Breast epithelium (tissue), 4 donors: ENCODE measurements around the gene DCTN5. TPM values are rescaled to one million over a fixed set of nuclear protein-coding genes. Genes with fewer than 3 reads are reported as not detected.
"Not testable (repeated sequence)": the region's sequence is repeated elsewhere in the genome, so short reads cannot be mapped to it uniquely, and the experiment has no call there.

Experiments
- DNase-seq, 2 donors: peaks; one replicate each; pipeline ENCODE4 v3.0.0-alpha.2; 2019; ENCODE audit warnings: low spot score in 2 of 2
- H3K27ac ChIP-seq, 2 donors: fragments of 200-600 bp; sonication (generic) in 1 of 2; one replicate each; pipeline ENCODE4 v1.5.1; 2016 to 2019; ENCODE audit warnings: mild to moderate bottlenecking in 1 of 2
- H3K27me3 ChIP-seq, 2 donors: fragments of 200-600 bp; sonication (generic) in 1 of 2; one replicate each; pipeline versions ENCODE4 v1.5.1 to v1.6.0; 2017 to 2019; ENCODE audit warnings: control low read depth in 1 of 2, mild to moderate bottlenecking in 1 of 2
- H3K36me3 ChIP-seq: fragments of 200-600 bp; one replicate; pipeline ENCODE4 v1.5.1; 2019
- H3K4me1 ChIP-seq, 2 donors: fragments of 200-600 bp; sonication (generic); one replicate each; pipeline ENCODE4 v1.5.1; 2016 to 2019; ENCODE audit warnings: control low read depth in 1 of 2
- H3K4me3 ChIP-seq, 3 donors: fragments of 200-600 bp; sonication (generic); 1 replicate in 2 of 3; 2 replicates in 1 of 3; pipeline ENCODE4 v1.5.1; 2016 to 2019; ENCODE audit warnings: mild to moderate bottlenecking in 3 of 3, moderate library complexity in 2 of 3
- H3K9me3 ChIP-seq, 2 donors: fragments of 200-600 bp; sonication (generic) in 1 of 2; one replicate each; pipeline ENCODE4 v1.5.1; 2016 to 2019; ENCODE audit warnings: control low read depth in 1 of 2
- POLR2A ChIP-seq: fragments of 450-650 bp; IDR thresholded peaks from one replicate; pipeline ENCODE4 v1.6.1; 2016; ENCODE audit warnings: antibody characterized with exemption, mild to moderate bottlenecking, moderate library complexity
- POLR2AphosphoS5 ChIP-seq, 3 donors: sonication (generic); formaldehyde crosslinking; IDR thresholded peaks; one replicate each; pipeline ENCODE4 v1.6.1; 2017; ENCODE audit warnings: antibody characterized with exemption in 3 of 3
- intact Hi-C: fragments of 100-400 bp; cut with DNase I; formaldehyde crosslinking; loops from one replicate; pipeline ENCODE4 v1.15.1; 2023; ENCODE audit warnings: low total_unique reads
- total RNA-seq, 3 donors: library from RNA; depleted of rRNA; stranded (reverse); fragments of >200 nt; gene quantifications; one replicate each; pipeline ENCODE4 v1.1.0, GENCODE V29; 2016
- TF ChIP-seq, protein P1 (sequence below), 3 donors: fragments of 450-650 bp; IDR thresholded peaks; one replicate each; pipeline ENCODE4 v1.5.1; 2016 to 2017; ENCODE audit warnings: antibody characterized with exemption in 3 of 3, mild to moderate bottlenecking in 3 of 3, moderate library complexity in 3 of 3

The DCTN5 gene
- total RNA-seq, 3 donors from 2014 or later: 29.5 to 41.8 (median 41.3) TPM

DNA sequence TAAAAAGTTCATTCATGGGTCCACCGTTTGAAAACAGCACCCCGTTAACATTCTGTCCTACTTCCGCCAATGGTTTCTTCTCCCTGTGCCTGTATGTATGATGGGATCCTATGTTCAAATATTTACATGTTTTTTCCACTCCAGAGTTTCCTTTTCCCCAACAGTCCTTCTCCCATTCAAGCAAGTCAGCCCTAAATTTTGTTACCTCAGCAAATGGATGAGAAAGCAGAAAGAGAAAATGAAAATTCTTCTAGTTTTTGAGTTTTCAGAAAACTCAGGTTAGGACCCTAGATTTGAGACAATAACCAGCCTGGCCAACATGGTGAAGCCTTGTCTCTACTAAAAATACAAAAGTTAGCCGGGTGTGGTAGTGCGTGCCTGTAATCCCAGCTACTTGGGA is 75.2 kb downstream of the DCTN5 start:
- H3K27ac ChIP-seq: no peak overlapping the region
- peaks cover 7 to 33% of the 10 kb centered on the region in 2 donors for H3K27me3 ChIP-seq
- DNase-seq: no peak
- TF ChIP-seq POLR2AphosphoS5 (IDR thresholded peaks at IDR 0.05) (no peak), POLR2A (no peak)
- TF ChIP-seq, protein P1, sequence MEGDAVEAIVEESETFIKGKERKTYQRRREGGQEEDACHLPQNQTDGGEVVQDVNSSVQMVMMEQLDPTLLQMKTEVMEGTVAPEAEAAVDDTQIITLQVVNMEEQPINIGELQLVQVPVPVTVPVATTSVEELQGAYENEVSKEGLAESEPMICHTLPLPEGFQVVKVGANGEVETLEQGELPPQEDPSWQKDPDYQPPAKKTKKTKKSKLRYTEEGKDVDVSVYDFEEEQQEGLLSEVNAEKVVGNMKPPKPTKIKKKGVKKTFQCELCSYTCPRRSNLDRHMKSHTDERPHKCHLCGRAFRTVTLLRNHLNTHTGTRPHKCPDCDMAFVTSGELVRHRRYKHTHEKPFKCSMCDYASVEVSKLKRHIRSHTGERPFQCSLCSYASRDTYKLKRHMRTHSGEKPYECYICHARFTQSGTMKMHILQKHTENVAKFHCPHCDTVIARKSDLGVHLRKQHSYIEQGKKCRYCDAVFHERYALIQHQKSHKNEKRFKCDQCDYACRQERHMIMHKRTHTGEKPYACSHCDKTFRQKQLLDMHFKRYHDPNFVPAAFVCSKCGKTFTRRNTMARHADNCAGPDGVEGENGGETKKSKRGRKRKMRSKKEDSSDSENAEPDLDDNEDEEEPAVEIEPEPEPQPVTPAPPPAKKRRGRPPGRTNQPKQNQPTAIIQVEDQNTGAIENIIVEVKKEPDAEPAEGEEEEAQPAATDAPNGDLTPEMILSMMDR (IDR thresholded peaks at IDR 0.05): no peak
- H3K36me3 ChIP-seq: no peaks in the 10 kb centered on the region
- intact Hi-C loops: loop anchor here (5.0 kb wide), 1 partner anchor 236 kb away; no protein-coding TSS in a partner anchor
- no peaks in the 10 kb centered on the region for H3K9me3 ChIP-seq
- no peaks in the 10 kb centered on the region for H3K4me1 ChIP-seq
- no peak overlapping the region for H3K4me3 ChIP-seq

DNA sequence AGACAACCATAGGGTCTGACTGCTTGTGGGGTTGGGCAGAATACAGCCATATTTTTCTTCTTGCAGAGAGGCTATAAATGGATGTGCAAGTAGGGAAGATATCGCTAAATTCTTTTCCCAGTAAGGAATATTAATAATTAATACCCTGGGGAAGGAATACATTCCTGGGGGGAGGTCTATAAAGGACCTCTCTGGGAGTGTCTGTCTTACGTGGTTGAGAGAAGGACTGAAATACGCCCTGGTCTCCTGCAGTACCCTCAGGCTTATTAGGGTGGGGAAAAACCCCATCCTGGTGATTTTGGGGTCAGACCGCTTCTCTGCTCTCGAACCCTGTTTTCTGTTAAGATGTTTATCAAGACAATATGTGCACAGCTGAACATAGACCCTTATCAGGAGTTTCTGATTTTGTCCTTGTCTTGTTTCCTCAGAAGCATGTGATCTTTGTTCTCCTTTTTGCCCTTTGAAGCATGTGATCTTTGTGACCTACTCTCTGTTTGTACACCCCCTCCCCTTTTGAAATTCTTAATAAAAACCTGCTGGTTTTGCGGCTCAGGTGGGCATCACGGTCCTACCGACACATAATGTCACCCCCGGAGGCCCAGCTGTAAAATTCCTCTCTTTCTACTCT is 81.5 kb downstream of the DCTN5 start:
- intact Hi-C loops, H3K9me3 ChIP-seq, H3K27ac ChIP-seq, H3K36me3 ChIP-seq, H3K27me3 ChIP-seq, H3K4me3 ChIP-seq, H3K4me1 ChIP-seq, DNase-seq: not testable (repeated sequence)

DNA sequence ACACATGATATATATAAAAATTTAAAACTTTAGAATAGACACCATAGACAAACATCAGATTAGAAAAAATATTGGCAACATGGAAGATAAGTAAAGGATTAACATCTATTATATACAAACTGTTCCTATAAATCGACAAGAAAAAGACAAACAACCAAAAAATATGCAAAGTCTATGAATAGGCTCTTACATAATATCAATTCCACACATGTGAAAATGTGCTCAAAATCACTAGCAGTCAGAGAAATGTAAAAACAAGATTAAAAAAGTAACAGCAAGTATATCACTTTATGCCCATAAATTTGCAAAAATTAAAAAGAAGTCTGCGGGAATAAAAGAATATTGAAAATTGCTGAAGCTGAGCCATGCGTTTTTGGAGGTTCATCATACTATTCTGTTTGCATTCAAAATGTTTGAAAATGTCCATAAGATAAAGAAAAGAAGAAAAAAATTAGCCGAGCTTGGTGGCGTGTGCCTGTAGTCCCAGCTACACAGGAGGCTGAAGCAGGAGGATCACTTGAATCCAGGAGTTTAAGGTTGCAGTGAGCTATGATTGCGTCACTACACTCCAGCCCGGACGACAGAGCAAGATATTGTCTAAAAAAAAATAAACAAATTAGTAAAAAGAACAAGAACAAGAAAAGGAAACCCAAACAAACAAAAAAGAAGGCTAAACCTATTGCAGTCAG is 83.0 kb downstream of the DCTN5 start:
- Histone ChIP-seq H3K9me3 (peaks cover 0 to 5% of the 10 kb centered on the region in 2 donors), H3K4me3 (no peak overlapping the region), H3K27ac (no peak overlapping the region), H3K4me1 (no peaks in the 10 kb centered on the region), H3K36me3 (no peaks in the 10 kb centered on the region), H3K27me3 (no peaks in the 10 kb centered on the region)
- no peak for DNase-seq
- intact Hi-C loops: no loop called here
- TF ChIP-seq, protein P1 (IDR thresholded peaks at IDR 0.05): no peak
- TF ChIP-seq POLR2A (no peak), POLR2AphosphoS5 (IDR thresholded peaks at IDR 0.05) (no peak)

DNA sequence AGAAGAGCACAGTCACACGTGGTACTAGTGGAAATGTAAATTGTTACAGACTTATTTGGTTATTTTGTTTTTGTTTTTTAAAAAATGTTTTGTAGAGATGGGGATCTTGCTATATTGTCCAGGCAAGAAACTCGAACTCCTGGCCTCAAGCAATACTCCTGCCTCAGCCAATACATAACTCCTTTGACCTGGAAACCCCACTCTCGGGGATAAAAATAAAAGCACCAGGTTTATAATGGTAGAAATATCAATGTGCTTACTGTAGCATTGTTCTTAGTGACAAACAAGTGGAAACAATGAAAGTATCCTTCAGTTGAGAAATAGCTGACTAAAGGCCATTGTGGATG is 83.5 kb downstream of the DCTN5 start:
- Histone ChIP-seq H3K36me3 (no peaks in the 10 kb centered on the region), H3K9me3 (peaks cover 0 to 5% of the 10 kb centered on the region in 2 donors), H3K27me3 (no peaks in the 10 kb centered on the region), H3K4me3 (no peak overlapping the region), H3K4me1 (no peaks in the 10 kb centered on the region), H3K27ac (no peak overlapping the region)
- intact Hi-C loops: no loop called here
- DNase-seq: no peak
- TF ChIP-seq POLR2A (no peak), POLR2AphosphoS5 (IDR thresholded peaks at IDR 0.05) (no peak)
- TF ChIP-seq, protein P1 (IDR thresholded peaks at IDR 0.05): no peak

DNA sequence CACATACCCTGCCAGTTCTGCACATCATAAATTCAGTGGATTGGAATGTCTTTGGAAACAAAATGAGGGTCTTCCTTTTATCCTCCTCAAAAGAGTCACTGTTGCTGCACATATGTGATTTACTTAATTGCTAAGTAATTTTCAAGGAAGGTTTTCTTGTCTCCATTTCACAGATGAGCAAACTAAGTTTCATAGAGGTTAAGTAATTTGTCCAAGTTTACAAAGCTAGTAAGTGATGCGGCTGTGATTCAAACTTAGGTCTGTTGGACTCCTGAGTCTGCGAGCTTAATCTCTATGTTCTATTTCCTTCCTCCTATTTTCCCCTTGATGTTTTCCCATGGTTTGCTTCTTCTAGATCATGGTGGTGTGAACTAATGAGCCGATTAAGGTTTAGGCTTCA is 85.4 kb downstream of the DCTN5 start:
- no peaks in the 10 kb centered on the region for H3K36me3 ChIP-seq
- intact Hi-C loops: no loop called here
- no peaks in the 10 kb centered on the region for H3K4me1 ChIP-seq
- no peak overlapping the region for H3K4me3 ChIP-seq
- H3K27me3 ChIP-seq: no peaks in the 10 kb centered on the region
- TF ChIP-seq, protein P1 (IDR thresholded peaks at IDR 0.05): no peak
- TF ChIP-seq POLR2A (no peak), POLR2AphosphoS5 (IDR thresholded peaks at IDR 0.05) (no peak)
- no peak for DNase-seq
- H3K9me3 ChIP-seq: peaks cover 0 to 5% of the 10 kb centered on the region in 2 donors
- no peak overlapping the region for H3K27ac ChIP-seq

Other genes starting within 250 kb of the DCTN5 start
- gene COG7, start 188.3 kb upstream of the DCTN5 start, total RNA-seq: 10 to 100 TPM; 12.8 to 31.6 (median 29.2) TPM
- 10 to 100 TPM; 42.9 to 72.0 (median 61.9) TPM for gene GGA2, start 131.0 kb upstream of the DCTN5 start, total RNA-seq
- 10 to 100 TPM; 22.4 to 25.9 (median 25.0) TPM for gene EARS2, start 84.1 kb upstream of the DCTN5 start, total RNA-seq
- gene UBFD1, start 83.7 kb upstream of the DCTN5 start, total RNA-seq: 10 to 100 TPM; 59.0 to 90.6 (median 65.2) TPM
- gene NDUFAB1, start 45.1 kb upstream of the DCTN5 start, total RNA-seq: 10 to 100 TPM; 59.4 to 75.1 (median 64.6) TPM
- 10 to 100 TPM; 10.4 to 18.6 (median 10.5) TPM for gene PALB2, start 156 bp upstream of the DCTN5 start, total RNA-seq
- gene PLK1, start 37.4 kb downstream of the DCTN5 start, total RNA-seq: 1 to 10 TPM in 2 of 3 donors, under 1 TPM in 1; 0.66 to 4.3 (median 1.3) TPM
- under 1 TPM in 1 of 3 donors, not detected in 2; 0.33 TPM for gene ERN2, start 71.8 kb downstream of the DCTN5 start, total RNA-seq
- gene CHP2, start 113.6 kb downstream of the DCTN5 start, total RNA-seq: under 1 TPM in 2 of 3 donors, not detected in 1; 0.16 to 0.33 TPM
- gene PRKCB, start 194.5 kb downstream of the DCTN5 start, total RNA-seq: 1 to 10 TPM; 1.3 to 5.3 (median 4.7) TPM